GM19351 (cell line): Measurements from ENCODE around the gene ZNG1E.
"Not testable (repeated sequence)": the region's sequence is repeated elsewhere in the genome, so short reads cannot be mapped to it uniquely, and the experiment has no call there.

ENCODE experiments used
- ATAC-seq: cut with Tn5 transposase; IDR thresholded peaks from one replicate; pipeline ENCODE4 v1.9.1; 2021; ENCODE audit warnings: mild to moderate bottlenecking, moderate library complexity; ENCODE audit not compliant: unreplicated experiment

The ZNG1E gene

DNA sequence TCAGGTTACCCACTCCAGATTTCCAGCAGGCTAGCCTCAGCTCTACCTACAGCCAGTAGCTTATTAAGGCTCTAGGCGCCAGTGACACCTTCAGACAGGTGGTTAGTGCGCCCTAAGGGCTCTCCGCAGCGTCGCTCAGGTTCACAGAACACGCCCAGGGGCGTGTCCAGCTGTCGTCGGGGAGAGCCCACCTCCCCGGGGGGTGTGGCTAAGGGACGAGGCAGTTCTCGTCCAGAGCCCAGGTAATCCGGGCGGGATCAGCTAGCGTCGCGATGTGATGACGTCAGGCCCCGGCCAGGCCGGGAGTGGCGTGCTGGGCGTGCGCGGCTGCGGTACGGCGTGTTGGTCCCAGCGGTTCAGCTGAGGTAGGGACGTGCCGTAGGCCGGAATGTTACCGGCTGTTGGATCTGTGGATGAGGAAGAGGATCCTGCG is at the start of gene ZNG1E:
Gene ZNG1E (plus strand): TSS at position 340 of the 433 bp plus-strand sequence. CDS start 49 bp downstream, at position 389.
- ATAC-seq, result not testable (repeated sequence)

- not testable (repeated sequence) for ATAC-seq
Observed at GRCh38 chr9:65673579-65673978, 2.1 kb upstream of the ZNG1E start.

DNA sequence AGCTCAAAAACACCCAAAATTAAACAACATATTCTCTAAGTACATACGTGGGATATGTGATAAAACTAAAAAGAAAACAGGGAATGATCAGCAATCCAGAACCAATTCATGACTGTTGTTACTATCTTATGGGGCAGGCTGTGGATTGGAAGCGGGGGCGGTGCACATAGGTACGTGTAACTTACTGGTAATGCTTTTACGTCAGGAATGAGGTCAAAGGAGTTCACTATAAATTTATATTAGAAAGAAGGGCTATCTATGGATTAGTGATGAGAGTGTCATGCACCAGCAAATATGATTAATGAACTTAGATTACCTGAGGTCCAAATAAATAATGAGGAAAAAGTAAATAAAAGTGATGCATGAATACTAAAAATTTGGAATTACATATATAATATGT is 710 bp upstream of the ZNG1E start:
- ATAC-seq, result not testable (repeated sequence)

DNA sequence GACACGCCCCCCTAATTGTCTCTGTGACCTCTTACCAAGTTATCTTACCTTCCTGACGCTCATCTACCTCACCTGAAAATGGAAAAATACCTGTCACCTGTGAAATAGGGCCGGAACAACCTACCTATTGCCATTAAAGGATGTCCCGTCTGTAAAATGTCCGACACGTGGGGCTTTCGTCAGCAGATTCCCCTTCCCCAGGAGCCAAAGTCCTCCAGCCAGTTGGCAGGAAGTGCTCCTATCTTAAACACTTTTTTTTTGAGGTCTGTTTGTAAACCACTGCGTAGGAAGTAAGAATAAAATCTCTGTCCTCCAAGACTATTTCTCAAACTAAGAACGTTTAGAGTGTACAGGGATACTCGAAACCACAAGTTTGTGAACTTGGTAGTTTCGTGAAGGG is 661 bp downstream of the ZNG1E start:
- ATAC-seq, result not testable (repeated sequence)

GRCh38 chr9:65678533-65678932 is 2.8 kb downstream of the ZNG1E start:
- not testable (repeated sequence) for ATAC-seq

DNA sequence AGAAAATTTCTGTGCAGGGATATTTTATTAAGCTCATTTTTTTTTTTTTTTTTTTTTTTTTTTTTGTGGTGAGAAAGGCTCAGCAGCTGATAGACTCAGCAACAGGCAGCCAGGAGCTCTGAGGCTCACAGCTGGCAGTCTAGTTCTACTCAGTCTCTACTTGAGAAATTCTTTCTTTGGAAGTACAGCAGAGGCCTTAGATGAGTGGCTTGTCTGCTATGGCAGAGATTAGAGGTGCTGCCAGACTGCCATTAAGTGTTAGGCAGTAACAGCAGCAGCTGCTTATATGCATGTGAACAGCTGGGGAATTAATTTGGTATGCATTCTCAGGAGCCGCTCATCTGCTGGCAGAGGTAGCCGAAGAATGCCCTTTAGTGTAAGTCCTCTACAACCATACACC is 27.8 kb downstream of the ZNG1E start:
- not testable (repeated sequence) for ATAC-seq

DNA sequence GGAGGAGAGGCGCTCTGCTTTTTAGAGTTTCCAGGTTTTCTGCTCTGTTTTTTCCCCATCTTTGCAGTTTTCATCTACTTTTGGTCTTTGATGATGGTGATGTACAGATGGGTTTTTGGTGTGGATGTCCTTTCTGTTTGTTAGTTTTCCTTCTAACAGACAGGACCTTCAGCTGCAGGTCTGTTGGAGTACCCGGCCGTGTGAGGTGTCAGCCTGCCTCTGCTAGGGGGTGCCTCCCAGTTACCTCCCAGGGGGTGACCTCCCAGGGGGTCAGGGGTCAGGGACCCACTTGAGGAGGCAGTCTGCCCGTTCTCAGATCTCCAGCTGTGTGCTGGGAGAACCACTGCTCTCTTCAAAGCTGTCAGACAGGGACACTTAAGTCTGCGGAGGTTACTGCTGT is 38.7 kb downstream of the ZNG1E start:
- not testable (repeated sequence) for ATAC-seq

GRCh38 chr9:65737096-65737564 is 61.4 kb downstream of the ZNG1E start, which contains the start of gene FOXD4L4:
FOXD4L4 (plus strand) TSS chr9:65737146; CDS start chr9:65737146, 0 bp downstream.
- ATAC-seq, result not testable (repeated sequence)

- ATAC-seq, result not testable (repeated sequence)
Observed at GRCh38 chr9:65738133-65738532, 62.4 kb downstream of the ZNG1E start.
